HCT116 (cell line): Measurements from ENCODE around the gene GPATCH8. TPM values are rescaled to one million over a fixed set of nuclear protein-coding genes. Genes with fewer than 3 reads are reported as not detected.
"Not testable (repeated sequence)": the region's sequence is repeated elsewhere in the genome, so short reads cannot be mapped to it uniquely, and the experiment has no call there.

Experiments used
- ATAC-seq: fragments of 200-7000 bp; cut with Tn5 transposase; 2 replicates; pipeline ENCODE4 v1.9.1; 2020; ENCODE audit warnings: mild to moderate bottlenecking, moderate library complexity
- BruUV-seq: library from RNA; stranded (reverse); fragments of 400-500 nt; replicated peaks from 2 replicates; lab custom pipeline; 2021; lab: Mats Ljungman, UMichigan
- CTCF ChIA-PET: fragments of 300-600 bp; sonication (Branson Sonifier 250); formaldehyde crosslinking; loops from one replicate; lab custom pipeline; 2021; ENCODE audit warnings: antibody characterized with exemption; lab: Charles Lee
- POLR2A ChIA-PET: fragments of 300-600, 350-600 bp; sonication (Branson Sonifier 250); formaldehyde crosslinking; loops from one replicate; lab custom pipeline; 2021; ENCODE audit warnings: antibody characterized with exemption; lab: Charles Lee
- RAD21 ChIA-PET, 2 experiments: fragments of 300-600 bp; sonication (Branson Sonifier 250); formaldehyde crosslinking; loops; one replicate each; lab custom pipeline; 2023; ENCODE audit warnings: low total read pairs in 2 of 2; ENCODE audit not compliant: uncharacterized antibody in 2 of 2, unreplicated experiment in 2 of 2, low non-redundant PET in 1 of 2; lab: Charles Lee
- DNase-seq: peaks from one replicate; pipeline ENCODE4 v3.0.0-alpha.2; 2010; ENCODE audit warnings: low read depth, low spot score
- H2AFZ ChIP-seq: fragments of 200-600 bp; shearing (Covaris generic), sonication (generic); 2 replicates; pipeline ENCODE4 v1.6.1; 2017; ENCODE audit warnings: low read depth, mixed run types, mixed read lengths, antibody characterized with exemption, low read length; ENCODE audit not compliant: poor library complexity, severe bottlenecking
- H3K27ac ChIP-seq: 2 replicates; pipeline ENCODE4 v1.5.1; 2012; ENCODE audit warnings: low read depth, low read length
- H3K27me3 ChIP-seq: fragments of 200-600 bp; sonication (generic); 2 replicates; pipeline ENCODE4 v1.6.1; 2016; ENCODE audit warnings: mixed run types, low read length, mixed read lengths; ENCODE audit not compliant: insufficient read depth
- H3K36me3 ChIP-seq, 2 experiments: fragments of 200-500 bp in 1 of 2; fragments of 200-600 bp in 1 of 2; sonication (Bioruptor generic) in 1 of 2; sonication (generic) in 1 of 2; 2 replicates each; pipeline versions ENCODE4 v1.5.1 to v1.6.1; 2014 to 2016; ENCODE audit warnings: low read length in 2 of 2, inconsistent platforms in 1 of 2, mixed read lengths in 1 of 2, mixed run types in 1 of 2; ENCODE audit not compliant: insufficient read depth in 2 of 2, control insufficient read depth in 1 of 2
- H3K4me1 ChIP-seq, 2 experiments: fragments of 200-600 bp in 1 of 2; sonication (generic) in 1 of 2; 2 replicates each; pipeline versions ENCODE4 v1.5.1 to v1.6.1; 2012 to 2017; ENCODE audit warnings: low read length in 2 of 2, inconsistent platforms in 1 of 2, mild to moderate bottlenecking in 1 of 2, mixed read lengths in 1 of 2, mixed run types in 1 of 2, moderate library complexity in 1 of 2; ENCODE audit not compliant: insufficient read depth in 2 of 2, control insufficient read depth in 1 of 2
- H3K4me2 ChIP-seq: fragments of 200-600 bp; sonication (generic); 2 replicates; pipeline ENCODE4 v1.6.1; 2017; ENCODE audit warnings: mixed run types, low read length, mixed read lengths
- H3K4me3 ChIP-seq, 2 experiments: fragments of 200-600 bp in 1 of 2; sonication (generic) in 1 of 2; replicated peaks in 1 of 2; 2 replicates each; pipeline ENCODE4 v1.5.1; 2011 to 2016; ENCODE audit warnings: low read length in 2 of 2, control low read depth in 1 of 2, low read depth in 1 of 2, mild to moderate bottlenecking in 1 of 2, mixed read lengths in 1 of 2, mixed run types in 1 of 2
- H3K79me2 ChIP-seq: fragments of 200-600 bp; sonication (generic); 2 replicates; pipeline ENCODE4 v1.6.1; 2017; ENCODE audit warnings: mild to moderate bottlenecking, mixed run types, low read length, moderate library complexity, mixed read lengths; ENCODE audit not compliant: insufficient read depth
- H3K9ac ChIP-seq: fragments of 200-600 bp; sonication (generic); 2 replicates; pipeline ENCODE4 v1.6.1; 2016; ENCODE audit warnings: low read length, mixed read lengths
- H3K9me2 ChIP-seq: fragments of 200-600 bp; sonication (generic), shearing (Covaris generic); 2 replicates; pipeline ENCODE4 v1.6.1; 2017; ENCODE audit warnings: mixed run types, mild to moderate bottlenecking, moderate library complexity; ENCODE audit not compliant: insufficient read depth
- H3K9me3 ChIP-seq, 2 experiments: fragments of 200-500 bp in 1 of 2; fragments of 200-600 bp in 1 of 2; sonication (Bioruptor generic) in 1 of 2; sonication (generic) in 1 of 2; 2 replicates each; pipeline ENCODE4 v1.6.1; 2014 to 2017; ENCODE audit warnings: low read length in 2 of 2, mixed read lengths in 2 of 2, inconsistent platforms in 1 of 2, low read depth in 1 of 2, mild to moderate bottlenecking in 1 of 2, mixed run types in 1 of 2, moderate library complexity in 1 of 2; ENCODE audit not compliant: control insufficient read depth in 1 of 2, insufficient read depth in 1 of 2
- H4K20me1 ChIP-seq: fragments of 200-600 bp; sonication (generic), shearing (Covaris generic); 2 replicates; pipeline ENCODE4 v1.6.1; 2017; ENCODE audit warnings: mixed run types, mild to moderate bottlenecking, moderate library complexity; ENCODE audit not compliant: insufficient read depth
- ATF3 ChIP-seq: IDR thresholded peaks from 2 replicates; pipeline ENCODE4 v1.6.1; 2012
- CEBPB ChIP-seq: IDR thresholded peaks from 2 replicates; pipeline ENCODE4 v1.6.1; 2012; ENCODE audit warnings: low read depth
- ELF1 ChIP-seq: IDR thresholded peaks from 2 replicates; pipeline ENCODE4 v1.6.1; 2012; ENCODE audit warnings: low read depth, borderline replicate concordance
- EZH2 ChIP-seq: fragments of 200-600 bp; sonication (generic); IDR thresholded peaks from 2 replicates; pipeline ENCODE4 v1.6.1; 2017; ENCODE audit warnings: antibody characterized with exemption, mixed run types
- FOSL1 ChIP-seq: IDR thresholded peaks from 2 replicates; pipeline ENCODE4 v1.6.1; 2012; ENCODE audit warnings: low read depth
- JUND ChIP-seq: IDR thresholded peaks from 2 replicates; pipeline ENCODE4 v1.6.1; 2012
- POLR2A ChIP-seq: IDR thresholded peaks from 2 replicates; pipeline ENCODE4 v1.7.0; 2011; ENCODE audit warnings: borderline replicate concordance; ENCODE audit not compliant: insufficient read depth, insufficient read length; ENCODE audit errors: extremely low read depth
- POLR2AphosphoS5 ChIP-seq: IDR thresholded peaks from 2 replicates; pipeline ENCODE4 v1.6.1; 2011; ENCODE audit warnings: mild to moderate bottlenecking, low read depth, low read length, moderate library complexity
- REST ChIP-seq: IDR thresholded peaks from 2 replicates; pipeline ENCODE4 v1.6.1; 2012; ENCODE audit warnings: low read depth
- SP1 ChIP-seq: IDR thresholded peaks from 2 replicates; pipeline ENCODE4 v1.6.1; 2012; ENCODE audit warnings: low read depth
- SRF ChIP-seq: IDR thresholded peaks from 2 replicates; pipeline ENCODE4 v1.6.1; 2012; ENCODE audit warnings: low read depth
- ZBTB33 ChIP-seq: IDR thresholded peaks from 2 replicates; pipeline ENCODE4 v1.6.1; 2011; ENCODE audit warnings: mild to moderate bottlenecking, low read length, moderate library complexity; ENCODE audit not compliant: insufficient replicate concordance; ENCODE audit errors: extremely low read depth
- ZFX ChIP-seq: fragments of 450-650 bp; IDR thresholded peaks from 2 replicates; pipeline ENCODE4 v1.6.1; 2017
- intact Hi-C: fragments of 100-400 bp; cut with micrococcal nuclease; formaldehyde crosslinking; loops from 2 replicates; pipeline ENCODE4 v1.10.0; 2022
- total RNA-seq: library from RNA; stranded (reverse); gene quantifications from one replicate; pipeline ENCODE4 v1.2.1, GENCODE V29; 2021; ENCODE audit not compliant: unreplicated experiment

Gene GPATCH8
- total RNA-seq, 1 experiment from 2014 or later: 28.7 TPM

GRCh38 chr17:44368391-44369243 lies 134.6 kb downstream of the GPATCH8 start:
- H3K4me1 ChIP-seq, H3K9me3 ChIP-seq, H4K20me1 ChIP-seq, H2AFZ ChIP-seq, H3K9ac ChIP-seq, H3K4me3 ChIP-seq, H3K36me3 ChIP-seq, ATAC-seq, H3K27me3 ChIP-seq, DNase-seq, CTCF ChIA-PET, H3K9me2 ChIP-seq, BruUV-seq, H3K27ac ChIP-seq, H3K79me2 ChIP-seq, POLR2A ChIA-PET, RAD21 ChIA-PET, H3K4me2 ChIP-seq: not testable (repeated sequence)
- intact Hi-C loops: loop anchor here (10.0 kb wide), 1 partner anchor 464 kb away; the partner anchor contains the start of gene MPP2

GRCh38 chr17:44367231-44367979 lies 135.8 kb downstream of the GPATCH8 start:
- ChIA-PET CTCF (interaction anchor here (2.0 kb wide), 1 partner anchor 9 kb away, joined by 5 read pairs; no protein-coding TSS in a partner anchor), RAD21 (no interaction called here), POLR2A (no interaction called here)
- DNase-seq (no peak), ATAC-seq (no peak)
- Histone ChIP-seq H3K4me2 (no peak overlapping the region), H3K9me2 (no peaks in the 10 kb centered on the region), H3K4me3 (no peak overlapping the region), H3K4me1 (peaks cover 4 to 12% of the 10 kb centered on the region in 2 experiments; a peak in 3 of 4 replicates), H2AFZ (no peak overlapping the region), H3K79me2 (no peaks in the 10 kb centered on the region), H4K20me1 (no peaks in the 10 kb centered on the region), H3K36me3 (no peaks in the 10 kb centered on the region), H3K27me3 (no peaks in the 10 kb centered on the region), H3K9me3 (no peaks in the 10 kb centered on the region), H3K27ac (no peak overlapping the region), H3K9ac (no peak overlapping the region)
- no TSS peak for BruUV-seq
- intact Hi-C loops: loop anchor here (10.0 kb wide), 1 partner anchor 463 kb away; the partner anchor contains the start of gene MPP2
- TF ChIP-seq SP1 (no peak), POLR2A (no peak), EZH2 (no peak), ELF1 (no peak), REST (no peak), CEBPB (no peak), ATF3 (no peak), POLR2AphosphoS5 (no peak), FOSL1 (no peak), ZFX (no peak), JUND (no peak), ZBTB33 (no peak), SRF (no peak)
